ENCODE data around the gene CCDC102A. TPM values are rescaled to one million over a fixed set of nuclear protein-coding genes. Genes with fewer than 3 reads are reported as not detected.
"Not testable (repeated sequence)": the region's sequence is repeated elsewhere in the genome, so short reads cannot be mapped to it uniquely, and the experiment has no call there.

The CCDC102A gene
- total RNA-seq, 1 experiment from 2014 or later = 4.5 TPM

GRCh38 chr16:57547524-57547923, 11.2 kb upstream of the CCDC102A start:
- H4K20me1 ChIP-seq (ENCODE audit: insufficient read depth); BruUV-seq (replicated peaks); intact Hi-C loops (cut with micrococcal nuclease); DNase-seq (ENCODE audit: low read depth, low spot score); CTCF ChIA-PET; H3K4me1 ChIP-seq (ENCODE audit: control insufficient read depth in 1 of 2, insufficient read depth in 2 of 2, low read length in 2 of 2); H3K9me3 ChIP-seq (ENCODE audit: control insufficient read depth in 1 of 2, insufficient read depth in 1 of 2, low read depth in 1 of 2, low read length in 2 of 2); H3K9ac ChIP-seq (ENCODE audit: low read length); H3K4me3 ChIP-seq (replicated peaks in 1 of 2; ENCODE audit: low read depth in 1 of 2, low read length in 2 of 2); H3K4me2 ChIP-seq (ENCODE audit: low read length); H3K27me3 ChIP-seq (ENCODE audit: insufficient read depth, low read length); H3K36me3 ChIP-seq (ENCODE audit: control insufficient read depth in 1 of 2, insufficient read depth in 2 of 2, low read length in 2 of 2); ATAC-seq; H2AFZ ChIP-seq (ENCODE audit: low read depth, low read length, poor library complexity, severe bottlenecking); H3K9me2 ChIP-seq (ENCODE audit: insufficient read depth); POLR2A ChIA-PET; H3K27ac ChIP-seq (ENCODE audit: low read depth, low read length); RAD21 ChIA-PET (ENCODE audit: low non-redundant PET in 1 of 2, low total read pairs in 2 of 2, uncharacterized antibody in 2 of 2, unreplicated experiment in 2 of 2); H3K79me2 ChIP-seq (ENCODE audit: insufficient read depth, low read length): not testable (repeated sequence)

GRCh38 chr16:57544124-57544653, 7.8 kb upstream of the CCDC102A start:
- no peak for DNase-seq (ENCODE audit: low read depth, low spot score)
- no peaks in the 10 kb centered on the region for H3K9me3 ChIP-seq (ENCODE audit: control insufficient read depth in 1 of 2, insufficient read depth in 1 of 2, low read depth in 1 of 2, low read length in 2 of 2)
- ChIA-PET CTCF (no interaction called here), POLR2A (no interaction called here), RAD21 (ENCODE audit: low non-redundant PET in 1 of 2, low total read pairs in 2 of 2, uncharacterized antibody in 2 of 2, unreplicated experiment in 2 of 2) (no interaction called here)
- H3K9ac ChIP-seq (ENCODE audit: low read length) = no peak overlapping the region
- ATAC-seq = no peak
- H3K79me2 ChIP-seq (ENCODE audit: insufficient read depth, low read length) = no peaks in the 10 kb centered on the region
- H3K4me3 ChIP-seq (replicated peaks in 1 of 2; ENCODE audit: low read depth in 1 of 2, low read length in 2 of 2) = no peak overlapping the region
- intact Hi-C loops (cut with micrococcal nuclease) = no loop called here
- no peak overlapping the region for H2AFZ ChIP-seq (ENCODE audit: low read depth, low read length, poor library complexity, severe bottlenecking)
- TF ChIP-seq, protein P1, sequence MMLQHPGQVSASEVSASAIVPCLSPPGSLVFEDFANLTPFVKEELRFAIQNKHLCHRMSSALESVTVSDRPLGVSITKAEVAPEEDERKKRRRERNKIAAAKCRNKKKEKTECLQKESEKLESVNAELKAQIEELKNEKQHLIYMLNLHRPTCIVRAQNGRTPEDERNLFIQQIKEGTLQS (IDR thresholded peaks at IDR 0.05) = no peak
- TF ChIP-seq FOSL1 (IDR thresholded peaks at IDR 0.05; ENCODE audit: low read depth) = no peak
- TF ChIP-seq SP1 (IDR thresholded peaks at IDR 0.05; ENCODE audit: low read depth) = no peak
- no peak for TF ChIP-seq YY1 (IDR thresholded peaks at IDR 0.05; ENCODE audit: extremely low read depth, insufficient replicate concordance, low read depth, low read length)
- TF ChIP-seq ZNF274 (IDR thresholded peaks at IDR 0.05; ENCODE audit: low read depth, low read length) = no peak
- no peak for TF ChIP-seq EZH2 (IDR thresholded peaks at IDR 0.05)
- TF ChIP-seq ELF1 (IDR thresholded peaks at IDR 0.05; ENCODE audit: borderline replicate concordance, low read depth) = no peak
- no peak for TF ChIP-seq CBX3 (IDR thresholded peaks at IDR 0.05; ENCODE audit: low read depth)
- no peak for TF ChIP-seq POLR2AphosphoS5 (IDR thresholded peaks at IDR 0.05; ENCODE audit: low read depth, low read length)
- no peak for TF ChIP-seq ZFX (IDR thresholded peaks at IDR 0.05)
- TF ChIP-seq, protein P2, sequence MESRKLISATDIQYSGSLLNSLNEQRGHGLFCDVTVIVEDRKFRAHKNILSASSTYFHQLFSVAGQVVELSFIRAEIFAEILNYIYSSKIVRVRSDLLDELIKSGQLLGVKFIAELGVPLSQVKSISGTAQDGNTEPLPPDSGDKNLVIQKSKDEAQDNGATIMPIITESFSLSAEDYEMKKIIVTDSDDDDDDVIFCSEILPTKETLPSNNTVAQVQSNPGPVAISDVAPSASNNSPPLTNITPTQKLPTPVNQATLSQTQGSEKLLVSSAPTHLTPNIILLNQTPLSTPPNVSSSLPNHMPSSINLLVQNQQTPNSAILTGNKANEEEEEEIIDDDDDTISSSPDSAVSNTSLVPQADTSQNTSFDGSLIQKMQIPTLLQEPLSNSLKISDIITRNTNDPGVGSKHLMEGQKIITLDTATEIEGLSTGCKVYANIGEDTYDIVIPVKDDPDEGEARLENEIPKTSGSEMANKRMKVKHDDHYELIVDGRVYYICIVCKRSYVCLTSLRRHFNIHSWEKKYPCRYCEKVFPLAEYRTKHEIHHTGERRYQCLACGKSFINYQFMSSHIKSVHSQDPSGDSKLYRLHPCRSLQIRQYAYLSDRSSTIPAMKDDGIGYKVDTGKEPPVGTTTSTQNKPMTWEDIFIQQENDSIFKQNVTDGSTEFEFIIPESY (IDR thresholded peaks at IDR 0.05; ENCODE audit: extremely low read depth, insufficient replicate concordance, low read length) = no peak
- no peak for TF ChIP-seq MAX (IDR thresholded peaks at IDR 0.05)
- H4K20me1 ChIP-seq (ENCODE audit: insufficient read depth) = no peaks in the 10 kb centered on the region
- H3K27me3 ChIP-seq (ENCODE audit: insufficient read depth, low read length) = no peaks in the 10 kb centered on the region
- BruUV-seq (replicated peaks) = no TSS peak
- H3K27ac ChIP-seq (ENCODE audit: low read depth, low read length) = no peak overlapping the region
- no peaks in the 10 kb centered on the region for H3K9me2 ChIP-seq (ENCODE audit: insufficient read depth)
- H3K4me2 ChIP-seq (ENCODE audit: low read length) = no peak overlapping the region
- no peaks in the 10 kb centered on the region for H3K4me1 ChIP-seq (ENCODE audit: control insufficient read depth in 1 of 2, insufficient read depth in 2 of 2, low read length in 2 of 2)
- no peaks in the 10 kb centered on the region for H3K36me3 ChIP-seq (ENCODE audit: control insufficient read depth in 1 of 2, insufficient read depth in 2 of 2, low read length in 2 of 2)

Measured in HCT116 (cell line).